GM19468 (cell line): ENCODE data around the gene C1orf87.

ENCODE experiments used
- ATAC-seq: cut with Tn5 transposase; IDR thresholded peaks from one replicate; pipeline ENCODE4 v1.9.1; 2021; ENCODE audit warnings: mild to moderate bottlenecking, moderate library complexity, moderate number of reproducible peaks; ENCODE audit not compliant: unreplicated experiment; ENCODE audit errors: extremely low read depth

C1orf87 gene

GRCh38 chr1:59967141-59967697, 106.4 kb downstream of the C1orf87 start:
- ATAC-seq, result no peak

GRCh38 chr1:59952065-59952464, 121.5 kb downstream of the C1orf87 start:
- no peak for ATAC-seq

- ATAC-seq, result no peak
Observed at GRCh38 chr1:59949648-59950047, 123.9 kb downstream of the C1orf87 start.

GRCh38 chr1:59948990-59949389, 124.6 kb downstream of the C1orf87 start:
- ATAC-seq, result no peak

DNA sequence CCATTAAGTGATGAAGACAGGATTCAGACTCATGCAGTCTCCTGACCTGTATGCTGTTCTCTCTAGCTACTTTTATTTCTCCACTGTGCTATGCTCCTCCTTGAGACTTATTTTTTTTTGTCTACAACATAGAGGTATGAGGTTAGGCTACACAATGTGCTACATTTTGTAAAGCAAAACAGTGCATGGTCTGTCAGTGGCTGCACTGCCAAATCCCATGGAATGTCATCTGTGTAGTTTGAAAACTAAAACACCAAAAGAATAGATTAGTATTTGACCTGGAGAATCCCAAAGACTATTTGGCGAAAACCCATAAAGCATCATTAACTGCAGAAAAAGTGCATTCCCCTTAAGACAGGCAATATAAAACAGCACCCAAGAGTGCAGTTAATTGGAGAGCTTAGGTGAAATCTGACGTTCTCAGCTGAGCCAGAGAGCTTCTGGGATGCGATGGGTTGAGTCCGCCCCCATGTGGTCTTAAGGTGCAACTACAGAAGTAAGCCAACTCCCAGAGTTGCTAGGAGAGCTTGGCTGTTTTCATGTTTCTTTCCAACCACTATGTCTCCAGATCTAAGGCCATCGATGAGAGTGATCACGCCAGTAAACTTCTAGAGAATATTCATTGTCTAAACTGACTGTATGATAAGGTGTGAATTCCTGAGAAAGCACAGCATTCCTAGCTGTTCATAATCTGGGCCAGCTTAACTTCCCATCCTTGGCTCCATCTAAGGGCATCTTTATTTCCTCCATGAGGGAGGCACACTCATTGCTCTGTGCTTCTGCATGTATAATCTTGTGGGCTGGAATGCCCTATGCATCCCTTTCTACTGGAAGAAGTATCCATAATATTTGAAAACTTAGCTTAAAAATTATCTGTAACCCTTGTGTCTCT, 126.3 kb downstream of the C1orf87 start:
- ATAC-seq, result peak; percentile 58

DNA sequence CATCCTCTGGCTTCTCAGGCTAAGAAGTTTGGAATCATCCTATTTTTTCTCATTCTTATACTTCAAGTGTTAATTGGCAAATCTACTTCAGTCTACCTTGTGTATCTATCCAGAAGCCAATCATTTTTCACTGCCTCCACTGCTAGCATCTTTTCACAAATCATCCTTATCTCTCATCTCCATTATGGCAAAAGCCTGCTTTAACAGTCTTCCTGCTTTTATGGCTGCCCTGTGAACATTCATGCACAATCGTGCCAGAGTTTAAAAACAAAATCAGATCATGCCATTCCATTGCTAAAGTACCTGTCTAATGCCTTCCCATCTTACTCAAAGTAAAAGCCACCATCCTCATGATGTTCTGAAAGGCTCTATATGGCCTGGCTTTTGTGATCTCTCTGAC, 127.8 kb downstream of the C1orf87 start:
- no peak for ATAC-seq
